ENCODE measurements around the gene EXTL1.

DNA sequence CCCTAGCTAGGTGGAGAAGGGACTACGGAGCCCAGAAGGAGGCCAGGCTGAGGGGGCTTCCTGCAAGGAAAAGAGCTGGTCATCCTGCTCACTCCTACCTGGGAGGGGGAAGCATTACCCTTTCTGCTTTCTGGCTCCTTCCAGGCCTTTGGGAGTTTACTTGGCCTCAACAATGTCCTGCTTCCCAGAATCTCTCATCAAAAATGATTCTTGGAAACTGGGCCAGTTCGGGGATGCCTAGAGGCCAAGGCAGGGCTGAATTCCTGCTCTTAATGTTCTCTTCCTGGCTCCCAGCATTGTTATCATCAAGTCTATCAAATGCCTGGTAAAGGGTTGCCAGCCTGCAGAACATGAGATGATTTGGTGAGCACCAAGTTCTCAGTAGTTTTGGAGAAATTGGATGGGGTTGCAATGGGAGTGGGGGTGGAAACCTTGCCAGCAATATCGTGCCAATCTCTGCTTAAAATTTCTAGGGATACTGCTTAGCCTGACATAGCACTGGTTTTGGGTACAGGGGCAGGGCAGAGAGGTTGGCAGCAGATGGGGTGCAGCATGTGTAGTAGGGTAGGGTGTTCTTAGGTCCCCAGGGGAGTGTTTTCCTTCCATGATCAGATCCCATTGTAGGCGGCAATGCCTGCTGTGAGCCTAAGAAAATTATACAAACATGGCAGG is 16.0 kb upstream of the EXTL1 start:
- TF ChIP-seq EZH2 (IDR thresholded peaks at IDR 0.05; ENCODE audit: borderline replicate concordance, low read length), result no peak
- TF ChIP-seq, protein P1, sequence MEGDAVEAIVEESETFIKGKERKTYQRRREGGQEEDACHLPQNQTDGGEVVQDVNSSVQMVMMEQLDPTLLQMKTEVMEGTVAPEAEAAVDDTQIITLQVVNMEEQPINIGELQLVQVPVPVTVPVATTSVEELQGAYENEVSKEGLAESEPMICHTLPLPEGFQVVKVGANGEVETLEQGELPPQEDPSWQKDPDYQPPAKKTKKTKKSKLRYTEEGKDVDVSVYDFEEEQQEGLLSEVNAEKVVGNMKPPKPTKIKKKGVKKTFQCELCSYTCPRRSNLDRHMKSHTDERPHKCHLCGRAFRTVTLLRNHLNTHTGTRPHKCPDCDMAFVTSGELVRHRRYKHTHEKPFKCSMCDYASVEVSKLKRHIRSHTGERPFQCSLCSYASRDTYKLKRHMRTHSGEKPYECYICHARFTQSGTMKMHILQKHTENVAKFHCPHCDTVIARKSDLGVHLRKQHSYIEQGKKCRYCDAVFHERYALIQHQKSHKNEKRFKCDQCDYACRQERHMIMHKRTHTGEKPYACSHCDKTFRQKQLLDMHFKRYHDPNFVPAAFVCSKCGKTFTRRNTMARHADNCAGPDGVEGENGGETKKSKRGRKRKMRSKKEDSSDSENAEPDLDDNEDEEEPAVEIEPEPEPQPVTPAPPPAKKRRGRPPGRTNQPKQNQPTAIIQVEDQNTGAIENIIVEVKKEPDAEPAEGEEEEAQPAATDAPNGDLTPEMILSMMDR (IDR thresholded peaks at IDR 0.05; ENCODE audit: low read length), result no peak
